Stimulated activated CD4-positive, alpha-beta T cell treated with anti-CD3 and anti-CD28 coated beads, Interleukin-15, amount 100 ng/mL, for 1 hour (primary cell): ENCODE results near the gene TMEM82.

Experiments used
- DNase-seq, 2 donors: peaks; one replicate each; pipeline ENCODE4 v3.0.0-alpha.2; 2020; ENCODE audit warnings: low read depth in 1 of 2, low spot score in 1 of 2

The TMEM82 gene

GRCh38 chr1:15735304-15736037, 6.8 kb upstream of the TMEM82 start:
- no peak for DNase-seq

- DNase-seq = no peak
Observed at GRCh38 chr1:15736038-15736891, 6.0 kb upstream of the TMEM82 start, which contains the start of gene SLC25A34. Gene SLC25A34 (plus strand): TSS chr1:15736258. CDS start chr1:15736486, 228 bp downstream.

DNA sequence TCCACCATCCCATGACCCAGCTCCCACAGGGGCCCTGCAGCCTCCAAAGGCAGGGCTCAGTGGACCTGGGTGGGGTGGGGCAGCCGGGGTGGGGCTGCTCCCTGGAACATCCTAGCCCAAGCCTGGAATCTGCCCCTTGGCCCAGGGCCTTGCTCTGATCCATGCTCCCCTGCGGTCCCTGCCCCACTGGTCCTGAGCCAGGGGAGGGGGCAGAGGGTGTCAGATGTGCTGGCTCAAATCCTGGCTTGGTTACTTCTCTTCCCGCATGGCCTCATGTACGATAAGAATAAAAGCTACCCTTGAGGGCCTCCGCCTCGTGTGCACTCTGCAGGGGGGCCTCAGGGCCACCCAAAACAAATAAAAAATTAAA, 5.4 kb upstream of the TMEM82 start:
- DNase-seq = no peak

GRCh38 chr1:15737324-15738319, 4.7 kb upstream of the TMEM82 start:
- no peak for DNase-seq

- no peak for DNase-seq
Observed at GRCh38 chr1:15738416-15739113, 3.7 kb upstream of the TMEM82 start.

- DNase-seq = no peak
Observed at GRCh38 chr1:15739259-15739658, 3.0 kb upstream of the TMEM82 start.

DNA sequence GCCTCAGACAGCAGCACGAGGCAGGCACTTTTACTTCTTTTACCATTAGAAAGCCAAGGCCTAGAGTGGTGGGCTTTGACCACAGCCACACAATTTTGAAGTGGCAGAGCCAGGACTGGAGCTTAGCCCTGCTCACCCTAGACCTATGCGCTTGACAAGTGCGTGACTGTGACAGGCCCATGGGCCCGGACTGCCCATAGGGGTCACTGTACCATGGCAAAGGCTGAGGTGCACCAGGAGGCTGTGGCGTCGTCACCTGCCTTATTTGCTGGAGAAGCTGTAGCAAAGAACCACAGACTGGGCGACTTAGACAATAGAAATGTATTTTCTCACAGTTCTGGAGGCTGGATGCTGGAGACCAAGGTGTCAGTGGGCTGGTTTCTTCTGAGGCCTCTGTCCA, 2.6 kb upstream of the TMEM82 start:
- DNase-seq = no peak

- DNase-seq = peak; percentile 31 to 51
Observed at GRCh38 chr1:15740924-15741850, 1.1 kb upstream of the TMEM82 start.

GRCh38 chr1:15744122-15744679, 1.9 kb downstream of the TMEM82 start:
- no peak for DNase-seq

DNA sequence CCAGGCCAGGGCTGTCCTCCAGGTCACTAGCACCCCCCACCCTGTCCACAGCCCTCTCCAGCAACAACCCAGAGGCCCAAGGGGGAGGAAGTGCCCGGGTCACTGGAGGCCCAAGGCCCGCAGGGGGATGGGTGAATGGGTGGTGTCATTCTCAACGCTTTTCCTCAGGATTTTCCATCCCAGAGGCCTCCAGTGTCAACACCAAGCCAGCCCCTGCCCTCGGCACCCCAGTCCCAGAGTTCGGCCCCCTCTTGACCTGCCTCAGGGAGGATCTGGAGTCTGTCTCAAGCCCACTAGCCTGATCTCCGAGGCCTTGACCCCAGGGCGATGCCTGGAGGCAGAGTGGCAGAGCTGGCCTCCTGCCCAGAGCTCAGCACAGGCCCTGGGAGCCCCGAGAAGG, 5.1 kb downstream of the TMEM82 start:
- DNase-seq = no peak

GRCh38 chr1:15748264-15748663, 6.0 kb downstream of the TMEM82 start:
- DNase-seq = no peak

DNA sequence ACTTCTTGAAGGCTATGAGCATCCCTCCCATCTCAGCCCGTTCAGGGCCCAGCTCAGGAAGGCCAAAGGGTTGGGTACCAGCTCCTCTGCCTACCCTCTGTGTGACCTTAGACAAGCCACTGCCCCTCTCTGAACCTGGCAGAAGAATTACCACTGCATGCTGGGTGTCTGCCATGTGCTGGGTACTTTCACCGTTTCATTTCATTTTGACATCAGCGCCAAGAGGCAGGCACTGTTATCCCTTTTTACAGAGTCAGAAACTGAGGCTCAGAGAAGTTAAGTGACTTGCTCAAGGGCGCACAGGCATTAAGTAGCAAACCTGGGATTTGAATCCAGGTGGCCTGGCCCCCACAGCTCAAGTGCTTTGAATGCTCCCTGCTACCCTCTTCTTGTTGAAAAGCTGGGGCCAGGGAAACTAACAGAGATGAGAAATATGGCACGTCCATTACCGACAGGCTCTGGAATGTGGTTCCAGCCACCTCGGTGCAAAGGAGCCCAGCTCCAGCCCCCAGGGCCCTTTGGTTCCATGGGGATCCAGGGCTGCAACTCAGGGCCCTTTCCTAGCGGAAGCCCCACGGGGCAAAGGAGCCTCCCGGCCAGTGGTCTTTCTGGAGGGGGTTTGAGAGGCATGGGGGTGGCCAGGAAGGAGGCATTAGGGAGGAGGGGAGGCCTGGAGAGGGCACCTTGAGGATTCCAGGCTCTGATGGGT, 6.5 kb downstream of the TMEM82 start:
- DNase-seq = no peak

DNA sequence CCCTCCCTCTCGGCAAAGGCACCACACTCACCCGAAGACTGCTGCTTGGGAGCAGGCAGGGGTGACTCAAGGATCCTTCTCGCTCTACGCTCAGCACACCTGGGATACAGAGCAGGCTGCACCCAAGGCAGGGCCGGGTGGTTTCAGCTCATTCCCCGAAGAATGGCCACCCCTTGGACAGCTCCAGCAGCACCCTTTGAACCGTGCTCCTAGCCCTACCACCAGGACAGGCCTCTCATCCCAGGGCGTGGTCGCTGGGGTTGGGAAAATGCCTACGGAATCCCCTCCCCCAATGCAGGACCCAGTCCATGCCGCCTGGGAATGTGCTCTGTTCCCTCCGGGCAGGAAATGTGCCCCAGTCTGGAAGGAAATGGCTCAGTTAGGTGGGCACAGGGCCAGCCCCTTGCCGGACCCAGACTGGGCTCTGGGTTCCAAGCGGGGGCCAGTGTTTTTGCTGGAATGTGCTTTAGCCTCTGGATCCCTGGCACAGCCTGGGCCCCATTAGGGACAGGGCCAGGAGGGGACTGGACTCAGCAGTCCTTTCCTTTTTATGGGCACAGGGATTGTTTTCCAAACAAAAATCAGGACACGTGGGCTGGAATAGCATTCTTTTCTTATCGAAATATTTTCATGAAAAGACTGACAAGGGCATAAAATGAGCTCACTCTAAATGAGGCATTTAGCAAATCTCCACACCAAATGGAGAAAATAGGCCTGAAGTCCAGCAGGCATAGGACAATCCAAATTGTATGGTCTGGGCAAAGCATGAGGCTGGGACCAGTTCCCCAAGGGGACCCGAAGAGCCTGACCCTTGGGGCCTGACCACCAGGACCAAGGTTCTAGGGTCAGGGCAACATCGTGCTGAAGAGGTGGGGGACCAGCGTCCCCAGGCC, 7.3 kb downstream of the TMEM82 start:
- DNase-seq = no peak

DNA sequence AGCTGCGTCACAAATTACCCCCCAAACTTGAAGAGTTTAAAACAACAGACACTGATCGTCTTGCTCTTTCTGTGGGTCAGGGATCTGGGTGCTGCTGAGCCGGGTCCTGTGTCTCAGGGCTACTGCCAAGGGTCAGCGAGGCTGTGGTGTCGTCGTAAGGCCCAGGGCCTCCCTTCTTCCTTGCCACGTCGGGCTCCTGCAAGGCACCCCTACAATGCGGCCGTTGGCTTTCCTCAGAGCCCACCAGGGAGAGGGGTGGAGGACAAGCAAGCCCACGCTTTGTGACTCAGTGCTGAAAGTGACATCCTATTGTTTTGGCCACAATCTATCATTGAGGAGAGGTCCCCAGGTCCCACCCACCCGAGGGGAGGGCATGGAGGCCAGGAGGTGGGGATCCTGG, 8.6 kb downstream of the TMEM82 start:
- DNase-seq = no peak

DNA sequence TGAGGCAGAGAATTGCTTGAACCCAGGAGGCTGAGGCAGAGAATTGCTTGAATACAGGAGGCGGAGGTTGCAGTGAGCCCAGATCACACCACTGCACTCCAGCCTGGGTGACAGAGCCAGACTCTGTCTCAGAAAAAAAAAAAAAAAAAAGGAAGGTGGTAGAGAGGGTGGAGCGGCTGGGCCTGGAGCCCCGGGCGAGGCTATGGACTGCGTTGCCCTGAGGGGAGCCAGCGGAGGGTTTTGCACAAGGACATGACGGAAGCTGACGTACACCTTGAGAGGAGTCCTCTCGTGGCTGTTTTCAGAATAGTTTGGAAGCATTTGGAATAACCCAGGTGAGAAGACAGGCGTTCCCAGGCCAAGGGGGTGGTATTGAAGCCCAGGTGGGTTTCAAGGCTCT, 9.4 kb downstream of the TMEM82 start:
- DNase-seq = no peak

GRCh38 chr1:15753776-15754175, 11.5 kb downstream of the TMEM82 start:
- DNase-seq = no peak

DNA sequence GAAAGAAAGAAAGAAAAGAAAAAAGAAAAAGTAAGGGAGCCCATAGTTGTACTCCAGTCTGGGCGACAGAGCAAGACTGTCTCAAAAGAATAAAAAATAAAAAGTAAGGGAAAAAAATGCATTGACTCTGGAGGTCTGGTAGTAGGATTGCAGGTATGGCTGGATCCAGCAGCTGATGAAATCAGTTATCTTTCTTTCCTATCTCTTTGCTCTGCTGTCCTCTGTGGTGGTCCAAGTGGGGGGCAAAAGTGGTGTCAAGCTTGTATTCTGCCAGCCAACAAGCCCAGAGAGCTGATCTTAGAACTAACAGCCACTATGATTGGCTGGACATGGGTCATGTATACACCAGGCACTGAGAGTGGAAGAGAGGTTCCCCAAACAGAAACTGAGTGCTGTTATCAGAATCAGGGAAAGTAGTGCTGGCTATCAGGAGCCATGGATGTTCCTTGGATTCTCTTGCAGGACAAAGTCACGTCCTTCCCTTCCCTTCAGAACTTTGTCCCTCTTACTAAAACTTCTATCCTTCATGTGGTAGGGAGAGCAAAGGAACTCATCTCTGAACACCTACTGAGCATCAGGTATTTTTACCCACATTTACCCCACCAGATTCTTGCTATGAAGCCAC, 12.8 kb downstream of the TMEM82 start:
- no peak for DNase-seq
